Osteocyte (in vitro differentiated cells): Measurements from ENCODE around the gene GNAT1. TPM values are rescaled to one million over a fixed set of nuclear protein-coding genes. Genes with fewer than 3 reads are reported as not detected.

Source experiments
- DNase-seq: peaks from one replicate; pipeline ENCODE4 v3.0.0; 2021; ENCODE audit warnings: mixed read lengths; ENCODE audit not compliant: unreplicated experiment; ENCODE audit errors: extremely low spot score
- H3K27ac Mint-ChIP-seq: one replicate; pipeline ENCODE4 v1.8.0; 2021; ENCODE audit warnings: mild to moderate bottlenecking, mixed read lengths; ENCODE audit not compliant: unreplicated experiment
- H3K27me3 Mint-ChIP-seq: one replicate; pipeline ENCODE4 v1.8.0; 2021; ENCODE audit warnings: mixed read lengths; ENCODE audit not compliant: unreplicated experiment
- H3K36me3 Mint-ChIP-seq: one replicate; pipeline ENCODE4 v1.8.0; 2021; ENCODE audit warnings: mixed read lengths; ENCODE audit not compliant: unreplicated experiment
- H3K4me1 Mint-ChIP-seq: one replicate; pipeline ENCODE4 v1.8.0; 2021; ENCODE audit warnings: mixed read lengths; ENCODE audit not compliant: unreplicated experiment
- H3K4me3 Mint-ChIP-seq: one replicate; pipeline ENCODE4 v1.8.0; 2021; ENCODE audit warnings: mild to moderate bottlenecking, moderate library complexity, mixed read lengths; ENCODE audit not compliant: unreplicated experiment
- H3K9me3 Mint-ChIP-seq: one replicate; pipeline ENCODE4 v1.8.0; 2021; ENCODE audit warnings: mixed read lengths; ENCODE audit not compliant: unreplicated experiment
- CTCF ChIP-seq: fragments of 200-600 bp; sonication (generic); IDR thresholded peaks from 2 replicates; pipeline ENCODE4 v1.5.0; 2021; ENCODE audit warnings: antibody characterized with exemption, mild to moderate bottlenecking, moderate library complexity
- total RNA-seq: library from RNA; stranded (reverse); gene quantifications from 2 replicates; pipeline ENCODE4 v1.2.1, GENCODE V29; 2021

The GNAT1 gene
- total RNA-seq, 1 donor from 2014 or later: not detected

- Mint-ChIP-seq H3K4me3 (no peak overlapping the region), H3K27ac (no peak overlapping the region)
- no peak for DNase-seq
Measured at GRCh38 chr3:50203113-50203808, 11.9 kb downstream of the GNAT1 start.

GRCh38 chr3:50203809-50204803, 12.7 kb downstream of the GNAT1 start:
- Mint-ChIP-seq H3K4me3 (peak overlapping the region; percentile 32), H3K27ac (no peak overlapping the region), H3K36me3 (no peaks in the 10 kb centered on the region), H3K27me3 (peaks cover 26% of the 10 kb centered on the region), H3K4me1 (peaks cover 33% of the 10 kb centered on the region), H3K9me3 (no peaks in the 10 kb centered on the region)
- no peak for TF ChIP-seq CTCF
- DNase-seq: no peak

More at GRCh38 chr3:50203113-50203808, 11.9 kb downstream of the GNAT1 start:
- Mint-ChIP-seq H3K36me3 (no peaks in the 10 kb centered on the region), H3K27me3 (peaks cover 32% of the 10 kb centered on the region), H3K9me3 (no peaks in the 10 kb centered on the region), H3K4me1 (peaks cover 24% of the 10 kb centered on the region)
- TF ChIP-seq CTCF: no peak

GRCh38 chr3:50204804-50205412, 13.5 kb downstream of the GNAT1 start, which contains the start of gene SLC38A3:
Gene SLC38A3 (plus strand): TSS chr3:50205271. CDS start chr3:50214200, 8,929 bp downstream.
- Mint-ChIP-seq H3K9me3 (no peaks in the 10 kb centered on the region), H3K4me3 (peak within 1 kb of the TSS; percentile 63), H3K36me3 (no peaks in the 10 kb centered on the region), H3K4me1 (peaks cover 34% of the 10 kb centered on the region), H3K27me3 (peaks cover 23% of the 10 kb centered on the region), H3K27ac (no peak within 1 kb of the TSS)
- DNase-seq: no peak
- no peak for TF ChIP-seq CTCF

- Mint-ChIP-seq H3K4me1 (peaks cover 34% of the 10 kb centered on the region), H3K27ac (no peak overlapping the region), H3K36me3 (no peaks in the 10 kb centered on the region), H3K9me3 (no peaks in the 10 kb centered on the region), H3K4me3 (peak overlapping the region; percentile 63), H3K27me3 (peaks cover 23% of the 10 kb centered on the region)
- no peak for DNase-seq
- no peak for TF ChIP-seq CTCF
Measured at GRCh38 chr3:50205413-50206276, 14.2 kb downstream of the GNAT1 start.
